GM12878 (cell line): Measurements from ENCODE around the gene CRP. TPM values are rescaled to one million over a fixed set of nuclear protein-coding genes. Genes with fewer than 3 reads are reported as not detected.

Experiments used
- ATAC-seq: fragments of 200-7000 bp; cut with Tn5 transposase; 3 replicates; pipeline ENCODE4 v1.9.1; 2020; ENCODE audit warnings: mild to moderate bottlenecking, moderate library complexity
- BruUV-seq: library from RNA; stranded (reverse); fragments of 400-500 nt; replicated peaks from 2 replicates; lab custom pipeline; 2021; lab: Mats Ljungman, UMichigan
- CTCF ChIA-PET: fragments of 300-600 bp; sonication (Branson Sonifier 250); formaldehyde crosslinking; extraction: SDS; loops from one replicate; lab custom pipeline; 2021; ENCODE audit warnings: inconsistent platforms; lab: Yijun Ruan, JAX
- POLR2A ChIA-PET: fragments of 350-600 bp; formaldehyde crosslinking; extraction: SDS; loops from one replicate; lab custom pipeline; 2021; ENCODE audit warnings: inconsistent platforms; lab: Charles Lee
- RAD21 ChIA-PET: fragments of 300-600 bp; sonication (Branson Sonifier 250); formaldehyde crosslinking; loops from one replicate; lab custom pipeline; 2023; ENCODE audit warnings: antibody characterized with exemption; ENCODE audit not compliant: unreplicated experiment; lab: Charles Lee
- SMC1A ChIA-PET: fragments of 300-600 bp; sonication (Branson Sonifier 250); formaldehyde crosslinking; loops from one replicate; lab custom pipeline; 2023; ENCODE audit not compliant: unreplicated experiment, uncharacterized antibody; lab: Charles Lee
- DNase-seq: peaks from one replicate; pipeline ENCODE4 v3.0.0-alpha.2; 2011; ENCODE audit warnings: low read depth, low spot score
- FAIRE-seq: peaks from 3 replicates; lab custom pipeline; 2011; peaks lifted over from hg19 to GRCh38; lab: Jason Lieb, UNC
- H2AFZ ChIP-seq: 2 replicates; pipeline ENCODE4 v1.6.0; 2011; ENCODE audit warnings: low read depth, low read length, control low read depth; ENCODE audit not compliant: control insufficient read depth
- H3K27ac ChIP-seq: 2 replicates; pipeline ENCODE4 v1.5.1; 2011; ENCODE audit warnings: control low read depth; ENCODE audit not compliant: control insufficient read depth, insufficient read depth
- H3K27me3 ChIP-seq, 2 experiments: replicated peaks in 1 of 2; 2 replicates each; pipeline versions ENCODE4 v1.6.0 to v1.6.1; 2011; ENCODE audit warnings: low read length in 1 of 2; ENCODE audit not compliant: control insufficient read depth in 2 of 2, insufficient read depth in 2 of 2
- H3K36me3 ChIP-seq, 2 experiments: 2 replicates each; pipeline ENCODE4 v1.5.1; 2011; ENCODE audit warnings: low read length in 1 of 2; ENCODE audit not compliant: control insufficient read depth in 2 of 2, insufficient read depth in 2 of 2
- H3K4me1 ChIP-seq: 2 replicates; pipeline ENCODE4 v1.6.1; 2011; ENCODE audit warnings: mild to moderate bottlenecking, low read length, moderate library complexity, mixed read lengths; ENCODE audit not compliant: control insufficient read depth, insufficient read depth
- H3K4me2 ChIP-seq: 2 replicates; pipeline ENCODE4 v1.6.0; 2011; ENCODE audit warnings: control low read depth; ENCODE audit not compliant: control insufficient read depth, insufficient read depth
- H3K4me3 ChIP-seq: fragments of 200-600 bp; sonication (generic); 2 replicates; pipeline ENCODE4 v1.5.1; 2016
- H3K79me2 ChIP-seq: 2 replicates; pipeline ENCODE4 v1.6.0; 2011; ENCODE audit warnings: low read length; ENCODE audit not compliant: control insufficient read depth, insufficient read depth
- H3K9ac ChIP-seq: 2 replicates; pipeline ENCODE4 v1.8.0; 2011; ENCODE audit warnings: low read length, control low read depth, mixed read lengths; ENCODE audit not compliant: control insufficient read depth, insufficient read depth
- H3K9me3 ChIP-seq: replicated peaks from 3 replicates; pipeline ENCODE4 v1.5.1; 2011; ENCODE audit warnings: mild to moderate bottlenecking, low read length; ENCODE audit not compliant: control insufficient read depth, insufficient read depth
- H4K20me1 ChIP-seq: 2 replicates; pipeline ENCODE4 v1.6.0; 2011; ENCODE audit not compliant: control insufficient read depth, insufficient read depth
- BACH1 ChIP-seq: fragments of 450-650 bp; IDR thresholded peaks from 2 replicates; pipeline ENCODE4 v1.6.1; 2017; ENCODE audit warnings: mild to moderate bottlenecking, borderline replicate concordance
- NR2C1 ChIP-seq: fragments of 450-650 bp; IDR thresholded peaks from 2 replicates; pipeline ENCODE4 v1.6.1; 2017; ENCODE audit warnings: antibody characterized with exemption, mild to moderate bottlenecking, moderate library complexity
- TCF7 ChIP-seq: IDR thresholded peaks from 2 replicates; pipeline ENCODE4 v1.6.1; 2014; ENCODE audit warnings: antibody characterized with exemption, borderline replicate concordance
- ZZZ3 ChIP-seq: IDR thresholded peaks from 2 replicates; pipeline ENCODE4 v1.6.1; 2011; ENCODE audit warnings: low read depth; ENCODE audit not compliant: control insufficient read depth, insufficient read length
- WGBS: methylation state at CpG from one replicate; pipeline ENCODE4 v1.1.6; 2016; ENCODE audit warnings: low lambda C conversion rate; ENCODE audit not compliant: insufficient replicate concordance, insufficient coverage; ENCODE audit errors: missing lambda C conversion rate; 5-methylcytosine and 5-hydroxymethylcytosine counted together
- in situ Hi-C: fragments of 300-500 bp; cut with MboI; formaldehyde crosslinking; loops from 9 replicates; pipeline ENCODE4 v1.14.3; 2018; ENCODE audit warnings: mixed read lengths
- intact Hi-C: fragments of 100-400 bp; cut with micrococcal nuclease; formaldehyde crosslinking; loops from one replicate; pipeline ENCODE4 v1.14.2; 2022; ENCODE audit not compliant: unreplicated experiment
- polyA plus RNA-seq, 11 experiments: library from polyadenylated mRNA; depleted of rRNA in 4 of 11; unstranded in 6 of 11; stranded (reverse) in 5 of 11; fragments of >200 nt; fragmentation: Nextera tagmentation in 4 of 11; fragmentation: Illumina TruSeq in 1 of 11; extraction: Ambion mirVana in 4 of 11; extraction: Trizol in 1 of 11; gene quantifications; 1 replicate in 1 of 11; 2 replicates in 10 of 11; pipeline versions ENCODE4 v1.2.1 to v1.2.3, GENCODE V29; 2011 to 2016; ENCODE audit warnings: inconsistent platforms in 2 of 11, missing spikeins in 2 of 11, low read depth in 1 of 11
- total RNA-seq, 4 experiments: library from RNA; depleted of rRNA in 3 of 4; stranded (reverse); fragments of >200 nt in 3 of 4; fragmentation: Illumina TruSeq in 1 of 4; extraction: Trizol in 1 of 4; gene quantifications; 2 replicates each; pipeline versions ENCODE4 v1.2.1 to v1.2.3, GENCODE V29; 2013 to 2021
- TF ChIP-seq, protein P1 (sequence below): IDR thresholded peaks from 2 replicates; pipeline ENCODE4 v1.6.1; 2011; ENCODE audit warnings: borderline replicate concordance, low read depth, mild to moderate bottlenecking, moderate library complexity, low read length; ENCODE audit not compliant: insufficient read depth, poor library complexity, severe bottlenecking

CRP gene
- total and polyA plus RNA-seq, 10 of the 15 experiments (the other 5 are each of a cell fraction or from before 2014, with no cell fraction given): 0.54 TPM; not detected in 9

DNA sequence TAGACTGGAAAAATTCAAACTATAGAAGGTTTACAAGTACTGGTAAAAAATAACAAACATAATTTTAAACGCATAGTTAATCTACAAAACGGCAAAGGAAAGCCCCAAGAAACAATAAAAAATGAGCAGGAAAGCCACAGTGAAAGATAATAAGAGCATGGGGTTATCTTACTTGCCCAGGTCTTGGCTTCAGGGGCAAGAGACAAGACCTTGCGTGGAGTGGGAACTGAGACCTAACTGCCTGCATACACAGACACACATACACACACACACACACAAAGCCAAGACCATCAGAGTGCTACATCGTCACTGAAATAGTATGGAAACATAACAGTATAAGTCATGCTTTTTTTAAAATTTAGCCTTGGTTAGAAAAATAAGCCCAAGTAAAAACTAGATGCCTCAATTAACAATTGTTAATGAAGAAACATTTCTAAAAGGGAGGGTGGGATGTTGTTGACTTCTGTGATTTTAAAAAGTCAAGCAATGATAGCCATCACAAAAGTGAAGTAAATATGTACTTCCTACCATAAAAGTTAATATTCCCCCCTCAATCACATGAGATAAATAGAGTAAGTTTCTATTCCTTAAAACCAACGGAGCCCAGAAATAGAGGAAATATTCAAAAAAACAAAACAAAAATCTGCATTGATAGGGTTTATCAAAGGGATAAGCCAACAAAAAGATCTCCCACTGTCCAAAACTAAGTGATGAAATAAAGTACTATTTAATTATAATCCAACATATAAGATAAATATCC lies 29.4 kb upstream of the CRP start (continued):
- TF ChIP-seq, protein P1, sequence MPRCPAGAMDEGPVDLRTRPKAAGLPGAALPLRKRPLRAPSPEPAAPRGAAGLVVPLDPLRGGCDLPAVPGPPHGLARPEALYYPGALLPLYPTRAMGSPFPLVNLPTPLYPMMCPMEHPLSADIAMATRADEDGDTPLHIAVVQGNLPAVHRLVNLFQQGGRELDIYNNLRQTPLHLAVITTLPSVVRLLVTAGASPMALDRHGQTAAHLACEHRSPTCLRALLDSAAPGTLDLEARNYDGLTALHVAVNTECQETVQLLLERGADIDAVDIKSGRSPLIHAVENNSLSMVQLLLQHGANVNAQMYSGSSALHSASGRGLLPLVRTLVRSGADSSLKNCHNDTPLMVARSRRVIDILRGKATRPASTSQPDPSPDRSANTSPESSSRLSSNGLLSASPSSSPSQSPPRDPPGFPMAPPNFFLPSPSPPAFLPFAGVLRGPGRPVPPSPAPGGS: no peak
- TF ChIP-seq TCF7: no peak

DNA sequence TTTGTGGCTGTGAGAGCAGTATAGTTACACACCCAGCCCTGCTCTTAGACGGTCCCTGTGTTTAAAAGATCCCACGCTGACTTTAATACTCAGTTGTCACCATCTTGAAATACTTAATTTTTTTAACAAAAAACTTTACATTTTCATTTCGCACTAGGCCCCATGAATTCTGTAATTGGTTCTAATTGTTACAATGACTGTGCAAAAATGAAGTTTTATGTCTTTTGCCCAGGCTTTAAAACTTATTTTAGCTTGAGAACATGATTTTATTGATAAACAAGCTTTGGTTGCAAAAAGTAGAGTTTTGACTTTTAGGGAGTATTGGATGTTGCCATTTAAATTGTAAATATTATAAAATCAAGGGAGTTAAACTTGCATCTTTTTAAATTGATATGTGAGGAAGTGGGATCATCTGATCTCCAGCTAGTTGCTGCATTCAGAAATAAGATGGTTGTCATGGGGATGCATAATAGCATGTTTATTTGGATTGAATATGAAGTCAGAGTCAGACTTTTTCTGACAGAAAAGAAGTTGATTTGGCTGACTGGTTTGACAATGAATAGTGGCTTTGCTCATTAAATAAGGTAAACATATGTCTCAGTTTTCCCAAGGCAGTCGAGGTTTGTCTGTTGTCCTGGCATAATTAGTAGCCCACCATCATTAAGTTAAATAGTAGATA lies 23.0 kb upstream of the CRP start:
- Histone ChIP-seq H3K9ac (no peak overlapping the region), H2AFZ (no peak overlapping the region), H3K9me3 (no peaks in the 10 kb centered on the region), H3K36me3 (no peaks in the 10 kb centered on the region), H3K4me3 (no peak overlapping the region), H3K4me2 (no peak overlapping the region), H3K27me3 (no peaks in the 10 kb centered on the region), H3K4me1 (no peaks in the 10 kb centered on the region), H3K79me2 (no peaks in the 10 kb centered on the region), H4K20me1 (no peaks in the 10 kb centered on the region), H3K27ac (no peak overlapping the region)
- ChIA-PET CTCF (no interaction called here), RAD21 (no interaction called here), POLR2A (no interaction called here), SMC1A (no interaction called here)
- intact Hi-C loops (no loop called here), in situ Hi-C loops (no loop called here)
- WGBS: 20% methylated on average over 4 of the region's 4 CpGs
- no TSS peak for BruUV-seq
- FAIRE-seq: no peak
- no peak for TF ChIP-seq BACH1
- no peak for TF ChIP-seq NR2C1
- TF ChIP-seq ZZZ3: no peak
- DNase-seq: no peak
- ATAC-seq: no peak
